Motor neuron (in vitro differentiated cells): ENCODE measurements around the gene RAD21L1. TPM values are rescaled to one million over a fixed set of nuclear protein-coding genes. Genes with fewer than 3 reads are reported as not detected.

Experiments
- ATAC-seq, 8 experiments: fragments of 200-7000 bp; cut with Tn5 transposase; replicated peaks in 6 of 8; 2 replicates each; pipeline ENCODE4 v1.8.0; 2021; ENCODE audit warnings: mild to moderate bottlenecking in 8 of 8, moderate library complexity in 8 of 8
- H3K27ac ChIP-seq, 2 donors: fragments of 250-450 bp; sonication (Bioruptor Pico); 2 replicates each; pipeline ENCODE4 v1.9.0; 2021; ENCODE audit warnings: antibody characterized with exemption in 2 of 2, mild to moderate bottlenecking in 2 of 2, moderate library complexity in 1 of 2
- H3K4me1 ChIP-seq, 2 donors: fragments of 250-450 bp; sonication (Bioruptor Pico); replicated peaks in 1 of 2; 2 replicates each; pipeline ENCODE4 v1.6.1; 2021; ENCODE audit warnings: antibody characterized with exemption in 2 of 2, mild to moderate bottlenecking in 2 of 2, moderate library complexity in 1 of 2
- H3K4me3 ChIP-seq, 5 donors: fragments of 250-450 bp; sonication (Bioruptor Pico); 2 replicates each; pipeline ENCODE4 v1.9.0; 2021; ENCODE audit warnings: antibody characterized with exemption in 5 of 5, mild to moderate bottlenecking in 5 of 5, moderate library complexity in 4 of 5
- WGBS, 10 experiments: fragments of 450-650 bp; shearing (Covaris generic); methylation state at CpG; one replicate each; pipeline ENCODE4 v1.0.0; 2022; 5-methylcytosine and 5-hydroxymethylcytosine counted together
- in situ Hi-C, 9 experiments: fragments of 400-800 bp; cut with MboI; loops; one replicate each; pipeline ENCODE4 v1.15.0; 2021; ENCODE audit warnings: low sequenced_read_pairs in 9 of 9, low pct_unique_long_range_greater_than_20kb in 2 of 9; ENCODE audit not compliant: unreplicated experiment in 9 of 9
- total RNA-seq, 8 experiments: library from RNA; unstranded; fragments of 300-600 nt; gene quantifications; 2 replicates each; pipeline versions ENCODE4 v1.2.3 to v1.2.4, GENCODE V29; 2022

RAD21L1 gene
- total RNA-seq, 8 experiments from 2014 or later = not detected

GRCh38 chr20:1204113-1204512, 21.7 kb upstream of the RAD21L1 start:
- 50 to 100% (median 80%) methylated on average over 1 to 2 of the region's 5 CpGs; no CpG with 5 or more reads in 7 of the 10 experiments for WGBS, 10 experiments
- Histone ChIP-seq H3K4me1 (no peaks in the 10 kb centered on the region), H3K27ac (no peak overlapping the region), H3K4me3 (no peak overlapping the region)
- in situ Hi-C loops = loop anchor here in 3 of 9 experiments (25.0 kb wide), 1 partner anchor 392 kb away; no protein-coding TSS in a partner anchor
- ATAC-seq = peak in 2 of 8 experiments; percentile 55 to 74

- no peak for ATAC-seq
- WGBS, 10 experiments = 50 to 75% (median 66%) methylated on average over 1 to 2 of the region's 2 CpGs; no CpG with 5 or more reads in 7 of the 10 experiments
- no peak overlapping the region for H3K27ac ChIP-seq
- no peak overlapping the region for H3K4me3 ChIP-seq
- H3K4me1 ChIP-seq = no peaks in the 10 kb centered on the region
- in situ Hi-C loops = loop anchor here in 3 of 9 experiments (25.0 kb wide), 1 partner anchor 392 kb away; no protein-coding TSS in a partner anchor
Measured at GRCh38 chr20:1204576-1204975, 21.3 kb upstream of the RAD21L1 start.

- no peak for ATAC-seq
- WGBS, 10 experiments = 58 to 100% (median 79%) methylated on average over 1 to 8 of the region's 8 CpGs
- Histone ChIP-seq H3K4me3 (no peak overlapping the region), H3K27ac (no peak overlapping the region), H3K4me1 (no peaks in the 10 kb centered on the region)
- in situ Hi-C loops = loop anchor here in 3 of 9 experiments (25.0 kb wide), 1 partner anchor 394 kb away; no protein-coding TSS in a partner anchor
Measured at GRCh38 chr20:1205802-1206201, 20.0 kb upstream of the RAD21L1 start.

- H3K4me3 ChIP-seq = no peak overlapping the region
- no peaks in the 10 kb centered on the region for H3K4me1 ChIP-seq
- no peak overlapping the region for H3K27ac ChIP-seq
- WGBS, 10 experiments = 0 to 84% (median 55%) methylated on average over 2 to 10 of the region's 19 CpGs
- in situ Hi-C loops = loop anchor here in 3 of 9 experiments (25.0 kb wide), 1 partner anchor 394 kb away; no protein-coding TSS in a partner anchor
- peak in 1 of 8 experiments; percentile 40 for ATAC-seq
Measured at GRCh38 chr20:1206366-1207148, 19.3 kb upstream of the RAD21L1 start.

GRCh38 chr20:1207293-1207878, 18.5 kb upstream of the RAD21L1 start:
- Histone ChIP-seq H3K4me3 (no peak overlapping the region), H3K4me1 (no peaks in the 10 kb centered on the region), H3K27ac (no peak overlapping the region)
- no peak for ATAC-seq
- 60 to 100% (median 85%) methylated on average over 1 to 3 of the region's 3 CpGs; no CpG with 5 or more reads in 4 of the 10 experiments for WGBS, 10 experiments
- in situ Hi-C loops = loop anchor here in 3 of 9 experiments (25.0 kb wide), 1 partner anchor 395 kb away; no protein-coding TSS in a partner anchor

- H3K4me3 ChIP-seq = no peak overlapping the region
- 0 to 94% (median 46%) methylated on average over 1 to 5 of the region's 5 CpGs for WGBS, 10 experiments
- no peaks in the 10 kb centered on the region for H3K4me1 ChIP-seq
- in situ Hi-C loops = loop anchor here in 3 of 9 experiments (25.0 kb wide), 1 partner anchor 397 kb away; no protein-coding TSS in a partner anchor
- no peak overlapping the region for H3K27ac ChIP-seq
- peak in 1 of 8 experiments; percentile 25 for ATAC-seq
Measured at GRCh38 chr20:1209447-1210387, 16.1 kb upstream of the RAD21L1 start.

GRCh38 chr20:1210501-1210900, 15.3 kb upstream of the RAD21L1 start:
- no peak overlapping the region for H3K27ac ChIP-seq
- in situ Hi-C loops = loop anchor here in 3 of 9 experiments (25.0 kb wide), 1 partner anchor 398 kb away; no protein-coding TSS in a partner anchor
- ATAC-seq = no peak
- 80 to 100% (median 100%) methylated on average over 1 of the region's 1 CpG; no CpG with 5 or more reads in 6 of the 10 experiments for WGBS, 10 experiments
- H3K4me3 ChIP-seq = no peak overlapping the region
- H3K4me1 ChIP-seq = peaks cover 0 to under 1% of the 10 kb centered on the region in 2 donors

GRCh38 chr20:1212023-1212422, 13.8 kb upstream of the RAD21L1 start:
- H3K27ac ChIP-seq = no peak overlapping the region
- no peak overlapping the region for H3K4me3 ChIP-seq
- H3K4me1 ChIP-seq = peaks cover 0 to 3% of the 10 kb centered on the region in 2 donors
- in situ Hi-C loops = loop anchor here in 3 of 9 experiments (25.0 kb wide), 1 partner anchor 400 kb away; no protein-coding TSS in a partner anchor
- ATAC-seq = no peak

- Histone ChIP-seq H3K4me1 (peaks cover 0 to 3% of the 10 kb centered on the region in 2 donors), H3K4me3 (no peak overlapping the region), H3K27ac (no peak overlapping the region)
- WGBS, 10 experiments = 0 to 93% (median 14%) methylated on average over 2 to 19 of the region's 21 CpGs
- peak; percentile 82 to 99 (median 87) for ATAC-seq
- in situ Hi-C loops = loop anchor here in 3 of 9 experiments (25.0 kb wide), 1 partner anchor 401 kb away; no protein-coding TSS in a partner anchor
Measured at GRCh38 chr20:1212607-1213396, 13.0 kb upstream of the RAD21L1 start.

- ATAC-seq = peak in 5 of 8 experiments; percentile 50 to 71 (median 63)
- in situ Hi-C loops = loop anchor here in 3 of 9 experiments (25.0 kb wide), 1 partner anchor 403 kb away; no protein-coding TSS in a partner anchor
- Histone ChIP-seq H3K27ac (no peak overlapping the region), H3K4me1 (peaks cover 0 to 3% of the 10 kb centered on the region in 2 donors), H3K4me3 (no peak overlapping the region)
- 31 to 100% (median 88%) methylated on average over 1 to 4 of the region's 4 CpGs for WGBS, 10 experiments
Measured at GRCh38 chr20:1214838-1215261, 11.0 kb upstream of the RAD21L1 start.

GRCh38 chr20:1215386-1216170, 10.3 kb upstream of the RAD21L1 start:
- H3K4me3 ChIP-seq = no peak overlapping the region
- H3K4me1 ChIP-seq = peaks cover 0 to 3% of the 10 kb centered on the region in 2 donors
- H3K27ac ChIP-seq = no peak overlapping the region
- in situ Hi-C loops = loop anchor here in 3 of 9 experiments (25.0 kb wide), 1 partner anchor 403 kb away; no protein-coding TSS in a partner anchor
- ATAC-seq = peak in 5 of 8 experiments; percentile 71 to 93 (median 80)
- 50 to 80% (median 70%) methylated on average over 1 to 10 of the region's 11 CpGs for WGBS, 10 experiments
